HG03139 (cell line): ENCODE measurements around the gene MACROD2.
"Not testable (repeated sequence)": the region's sequence is repeated elsewhere in the genome, so short reads cannot be mapped to it uniquely, and the experiment has no call there.

Experiments
- ATAC-seq: cut with Tn5 transposase; IDR thresholded peaks from one replicate; pipeline ENCODE4 v1.9.1; 2021; ENCODE audit not compliant: unreplicated experiment

Gene MACROD2

DNA sequence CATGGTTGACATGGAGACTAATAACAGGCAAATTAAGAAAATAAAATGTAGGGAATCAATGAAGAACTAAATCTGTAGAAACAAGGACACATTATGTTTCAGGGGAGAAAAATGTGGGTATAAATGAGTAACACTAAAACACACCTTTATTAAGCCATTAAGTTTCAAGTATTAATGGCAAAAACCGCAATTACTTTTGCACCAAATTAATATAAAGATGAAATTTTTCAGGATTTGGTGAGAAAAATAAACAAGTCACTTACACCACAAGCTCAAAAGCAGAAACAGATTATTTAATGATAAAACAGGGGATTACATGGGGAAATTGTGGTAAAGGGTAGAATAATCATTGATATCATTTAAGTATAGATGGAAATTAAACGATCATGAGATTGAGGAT is 1135.9 kb downstream of the MACROD2 start:
- no peak for ATAC-seq

- no peak for ATAC-seq
Measured at GRCh38 chr20:15138548-15139126, 1143.3 kb downstream of the MACROD2 start.

- ATAC-seq, result no peak
Measured at GRCh38 chr20:15139522-15139921, 1144.2 kb downstream of the MACROD2 start.

GRCh38 chr20:15140286-15140685 is 1145.0 kb downstream of the MACROD2 start:
- no peak for ATAC-seq

DNA sequence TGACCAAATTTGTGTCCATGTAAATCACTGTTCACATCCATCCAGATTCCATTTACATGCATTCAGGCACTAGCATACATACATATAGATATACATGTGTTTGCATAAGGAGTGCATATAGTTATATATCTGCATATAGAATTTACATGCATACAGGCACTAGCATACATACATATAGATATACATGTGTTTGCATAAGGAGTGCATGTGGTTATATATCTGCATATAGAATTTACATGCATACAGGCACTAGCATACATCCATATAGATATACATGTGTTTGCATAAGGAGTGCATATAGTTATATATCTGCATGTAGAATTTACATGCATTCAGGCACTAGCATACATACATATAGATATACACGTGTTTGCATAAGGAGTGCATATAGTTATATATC is 1145.6 kb downstream of the MACROD2 start:
- not testable (repeated sequence) for ATAC-seq

DNA sequence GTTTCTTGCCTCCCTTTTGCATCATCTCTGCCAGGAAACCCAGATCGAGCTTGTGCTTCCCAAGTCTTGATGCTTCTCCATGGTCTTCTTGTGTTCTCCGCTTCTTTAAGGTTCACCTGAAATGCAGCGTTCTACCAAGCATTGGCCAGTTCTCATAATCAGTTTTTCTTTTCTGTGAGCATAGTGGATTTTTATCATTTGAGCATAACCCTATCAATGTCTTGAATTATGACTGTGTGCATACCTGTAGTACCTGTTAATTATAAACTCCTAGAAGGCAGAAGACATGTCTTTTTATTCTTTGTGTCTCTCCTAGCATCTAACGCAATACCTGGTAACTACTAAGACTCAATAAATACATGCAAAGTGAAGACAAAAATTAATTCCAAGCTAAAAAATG is 1146.5 kb downstream of the MACROD2 start:
- no peak for ATAC-seq

DNA sequence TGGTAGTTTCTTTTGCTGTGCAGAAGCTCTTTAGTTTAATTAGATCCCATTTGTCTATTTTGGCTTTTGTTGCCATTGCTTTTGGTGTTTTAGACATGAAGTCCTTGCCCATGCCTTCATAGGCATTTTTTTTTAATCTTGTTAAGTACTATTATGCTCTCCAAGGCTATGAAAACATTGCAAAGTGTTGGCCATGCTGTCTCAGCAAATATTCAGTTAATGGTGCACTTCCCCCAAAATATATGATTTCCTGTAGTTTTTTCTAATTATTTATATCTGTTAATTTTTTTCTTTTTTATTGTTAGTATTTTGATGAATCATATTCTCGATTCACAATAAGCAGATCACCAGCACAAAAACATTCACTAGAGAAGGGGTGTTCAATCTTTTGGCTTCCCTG is 1148.2 kb downstream of the MACROD2 start:
- no peak for ATAC-seq

DNA sequence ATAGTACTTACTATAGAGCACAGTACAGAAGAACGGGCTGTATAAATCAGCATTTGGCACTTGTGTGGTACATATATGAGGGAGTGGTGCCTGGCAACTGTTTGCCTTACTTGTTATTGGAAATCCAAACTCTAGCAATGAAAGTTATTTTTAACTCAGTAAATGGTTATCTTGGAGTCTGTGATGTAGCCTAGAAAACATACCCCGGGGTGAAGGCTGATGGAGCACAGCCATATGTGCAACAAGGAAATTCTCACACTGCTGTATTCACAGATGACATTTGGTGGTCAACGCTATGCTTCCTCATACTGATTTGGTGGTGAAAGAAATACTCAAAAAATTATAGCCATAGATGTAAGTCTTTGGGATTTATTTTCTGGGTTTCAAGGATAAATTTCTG is 1149.6 kb downstream of the MACROD2 start:
- no peak for ATAC-seq

- no peak for ATAC-seq
Measured at GRCh38 chr20:15146948-15147347, 1151.6 kb downstream of the MACROD2 start.

GRCh38 chr20:15154070-15154469 is 1158.8 kb downstream of the MACROD2 start:
- no peak for ATAC-seq

GRCh38 chr20:15155848-15156401 is 1160.6 kb downstream of the MACROD2 start:
- no peak for ATAC-seq

DNA sequence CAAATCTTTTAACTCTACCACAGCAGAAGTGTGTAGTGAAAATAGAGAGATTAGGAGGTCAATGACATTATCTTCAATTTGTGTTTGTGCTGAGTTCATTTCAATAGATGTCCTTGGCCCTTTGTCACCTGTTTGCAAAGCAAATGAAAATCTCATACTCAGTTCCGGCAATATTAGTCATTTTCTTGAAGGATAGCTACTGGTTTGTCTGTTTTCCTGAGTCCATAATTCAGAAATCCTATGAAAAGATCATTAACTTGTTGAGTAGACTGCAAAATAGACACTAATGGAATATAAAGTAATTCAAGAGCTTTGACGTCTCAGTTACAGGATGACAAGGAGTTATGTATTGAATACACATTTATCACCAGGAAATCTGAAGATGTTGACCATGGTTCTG is 1163.2 kb downstream of the MACROD2 start:
- ATAC-seq, result no peak

DNA sequence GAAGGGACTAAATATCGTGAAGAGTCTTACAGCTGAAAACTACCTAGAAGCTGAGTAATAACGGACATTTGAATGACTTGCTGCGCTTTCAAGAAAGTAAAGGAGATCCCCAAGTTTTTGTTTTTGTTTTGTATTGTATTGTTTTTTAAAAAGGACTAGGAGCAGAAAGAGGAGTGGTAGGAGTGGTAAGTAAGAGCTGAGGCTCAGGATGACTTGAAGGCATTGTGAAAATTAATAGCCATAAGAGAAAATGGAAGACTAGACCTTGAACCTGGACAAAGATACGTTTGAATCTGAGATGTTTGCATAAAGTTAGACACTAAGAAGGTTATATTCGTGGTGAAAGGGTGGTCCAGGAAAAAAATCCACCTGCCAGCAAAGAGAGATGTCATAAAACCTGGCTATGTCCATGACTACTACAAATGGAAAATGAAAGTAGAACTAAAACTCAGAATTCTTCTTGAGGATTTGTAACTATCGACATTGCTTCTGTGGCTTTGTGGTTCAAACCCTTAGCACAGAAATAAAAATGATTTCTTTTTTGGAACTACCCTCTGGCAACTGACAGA is 1166.8 kb downstream of the MACROD2 start:
- no peak for ATAC-seq

GRCh38 chr20:15163632-15164031 is 1168.3 kb downstream of the MACROD2 start:
- ATAC-seq, result no peak

DNA sequence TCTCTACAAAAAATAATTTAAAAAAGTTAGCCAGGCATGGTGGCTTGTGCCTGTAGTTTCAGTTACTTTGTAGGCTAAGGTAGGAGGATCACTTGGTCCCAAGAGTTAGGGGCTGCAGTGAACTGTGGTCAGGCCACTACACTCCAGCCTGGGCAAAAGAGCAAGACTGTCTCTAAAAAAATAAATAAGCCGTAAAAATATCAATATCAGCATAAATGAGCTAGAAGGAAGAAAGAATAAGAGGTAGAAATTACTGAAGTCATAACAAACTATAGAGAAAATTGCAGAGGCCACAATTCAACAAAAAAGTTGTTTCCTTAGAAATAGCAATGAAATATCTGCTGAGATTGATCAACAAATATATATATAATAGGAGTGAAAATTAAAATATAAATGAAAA is 1169.4 kb downstream of the MACROD2 start:
- ATAC-seq, result no peak

DNA sequence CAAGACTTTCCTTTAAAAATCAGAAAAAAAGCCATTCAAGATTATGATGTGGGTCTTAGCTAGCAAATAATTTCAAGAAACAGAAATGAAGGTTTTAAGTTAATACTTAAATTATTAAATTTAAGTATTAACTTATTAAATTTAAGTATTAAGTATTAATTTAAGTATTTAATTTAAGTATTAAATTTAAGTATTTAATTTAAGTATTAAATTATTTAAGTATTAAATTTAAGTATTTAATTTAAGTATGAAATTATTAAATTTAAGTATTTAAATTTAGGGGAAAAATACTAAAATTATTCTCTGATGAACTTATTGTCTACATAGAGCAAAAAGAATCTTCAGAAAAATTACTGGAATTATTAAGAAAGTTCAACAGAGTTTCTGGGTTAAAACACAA is 1171.4 kb downstream of the MACROD2 start:
- ATAC-seq, result no peak

- ATAC-seq, result no peak
Measured at GRCh38 chr20:15171016-15171415, 1175.7 kb downstream of the MACROD2 start.

DNA sequence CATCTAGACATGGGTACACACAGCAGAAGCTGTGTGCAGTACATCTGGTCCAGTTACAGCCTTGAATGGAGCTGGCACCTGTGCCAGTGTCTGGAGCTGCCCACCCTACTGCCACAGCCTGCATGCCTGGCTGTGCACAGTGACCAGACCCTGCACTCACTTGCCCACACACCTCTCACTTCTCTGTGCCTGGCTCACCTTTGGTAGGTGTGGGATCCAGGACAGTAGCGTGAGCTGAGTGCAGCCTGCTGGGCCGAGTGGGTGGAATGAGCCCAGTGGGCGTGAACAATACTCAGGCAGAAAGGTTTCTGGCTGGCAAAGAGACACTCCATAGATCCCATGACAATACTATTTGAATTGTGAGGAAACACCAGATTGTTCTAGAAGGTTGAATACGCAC is 1181.6 kb downstream of the MACROD2 start:
- no peak for ATAC-seq

- no peak for ATAC-seq
Measured at GRCh38 chr20:15178581-15178980, 1183.3 kb downstream of the MACROD2 start.

DNA sequence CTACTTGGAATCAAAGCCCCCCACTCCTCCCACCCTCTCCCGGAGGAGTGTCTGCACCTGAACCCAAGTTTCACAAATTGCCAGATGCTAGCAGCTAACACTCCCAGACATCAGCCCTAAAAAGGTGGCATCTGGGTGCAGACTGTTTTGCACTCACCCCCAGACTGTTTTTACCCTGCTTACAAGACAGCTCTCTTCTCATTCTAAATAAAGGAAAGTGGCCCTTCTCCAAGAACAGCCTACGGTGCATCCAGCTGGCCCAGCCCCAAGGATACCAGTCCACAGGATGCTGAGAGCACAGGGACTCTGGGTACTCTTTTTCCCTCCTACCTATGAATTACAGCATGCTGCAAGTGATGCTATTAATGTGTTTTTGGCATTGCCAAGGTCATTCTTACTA is 1184.1 kb downstream of the MACROD2 start:
- no peak for ATAC-seq

DNA sequence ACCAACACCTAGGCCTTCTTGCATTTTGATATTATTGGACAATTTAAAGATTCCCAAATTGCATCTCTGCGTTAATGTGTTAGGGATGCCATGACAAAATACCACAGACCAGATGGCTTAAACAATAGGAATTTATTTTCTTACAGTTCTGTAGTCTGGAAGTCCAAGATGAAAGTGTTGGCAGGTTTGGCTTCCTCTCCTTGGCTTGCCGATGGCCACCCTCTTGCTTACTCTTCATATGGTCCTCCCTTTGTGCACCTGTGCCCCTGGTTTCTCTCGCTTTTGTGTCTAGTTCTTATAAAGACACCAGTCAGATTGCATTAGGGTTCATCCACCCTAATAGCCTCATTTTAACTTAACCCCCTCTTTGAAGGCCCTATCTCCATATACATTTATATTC is 1184.5 kb downstream of the MACROD2 start:
- ATAC-seq, result no peak

- no peak for ATAC-seq
Measured at GRCh38 chr20:15185322-15185721, 1190.0 kb downstream of the MACROD2 start.

- no peak for ATAC-seq
Measured at GRCh38 chr20:15185913-15186312, 1190.6 kb downstream of the MACROD2 start.
